GM12892 (cell line): ENCODE results near the gene IGLL1.
A peak's percentile ranks its signal among the peaks of the same experiment; 100 is the strongest.
"Not testable (repeated sequence)": the region's sequence is repeated elsewhere in the genome, so short reads cannot be mapped to it uniquely, and the experiment has no call there.

Experiments used
- DNase-seq: peaks from one replicate; pipeline ENCODE4 v3.0.0; 2011; ENCODE audit not compliant: insufficient read length
- FAIRE-seq: peaks from 2 replicates; lab custom pipeline; 2011; peaks lifted over from hg19 to GRCh38; lab: Jason Lieb, UNC
- POLR2A ChIP-seq: IDR thresholded peaks from 2 replicates; pipeline ENCODE4 v1.6.1; 2011; ENCODE audit warnings: low read depth, low read length, control low read depth
- POLR2AphosphoS5 ChIP-seq: IDR thresholded peaks from 2 replicates; pipeline ENCODE4 v1.6.1; 2011; ENCODE audit warnings: low read depth, low read length, control low read depth
- TAF1 ChIP-seq: IDR thresholded peaks from 2 replicates; pipeline ENCODE4 v1.6.1; 2011; ENCODE audit warnings: low read depth, mild to moderate bottlenecking, control low read depth, low read length, borderline replicate concordance

IGLL1 gene

DNA sequence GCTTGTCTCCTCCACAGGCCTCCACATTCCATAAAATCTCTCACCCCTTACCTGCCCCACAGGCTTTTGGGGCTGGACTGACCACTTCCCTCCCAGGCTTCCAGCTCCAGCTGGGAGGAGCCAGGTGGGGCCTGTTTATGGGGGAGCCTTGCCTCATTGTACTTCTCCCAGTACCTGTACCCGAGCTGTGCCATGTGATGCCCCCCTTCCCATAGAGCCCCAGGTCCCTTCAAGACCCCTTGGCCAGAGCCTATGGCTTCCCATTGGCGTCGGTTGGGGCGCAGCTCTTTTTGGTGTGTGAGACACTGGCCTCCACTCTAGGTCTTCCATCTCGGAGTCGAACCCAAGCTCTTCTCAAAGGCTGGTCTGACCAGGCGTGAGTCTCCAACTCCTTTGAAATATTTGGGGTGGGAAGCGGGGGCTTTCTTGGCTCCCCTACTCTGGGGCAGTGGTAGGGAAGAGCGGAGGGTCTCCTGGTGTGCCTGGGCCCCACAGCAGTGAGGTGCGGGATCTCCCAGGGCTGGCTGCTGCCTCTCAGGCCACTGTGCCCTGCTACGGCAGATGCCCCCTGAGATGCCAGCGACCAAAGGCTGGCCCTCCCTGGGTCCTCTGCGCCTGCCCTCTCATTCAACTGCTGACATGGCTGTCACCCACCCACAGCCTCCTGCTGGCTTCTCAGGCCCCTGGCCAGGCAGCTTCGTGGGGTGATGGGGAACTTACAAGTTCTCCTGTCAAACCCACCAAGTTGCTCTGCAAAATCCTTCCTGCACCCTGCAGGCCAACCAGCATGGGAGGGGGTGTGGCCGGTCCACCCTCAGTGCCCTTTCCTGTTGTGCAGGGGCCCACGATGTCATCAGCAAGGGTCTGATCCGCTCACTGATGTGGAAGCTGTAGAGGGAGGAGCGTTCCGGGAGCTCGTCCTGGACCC lies 26.4 kb upstream of the IGLL1 start:
- FAIRE-seq = no peak
- no peak for DNase-seq
- TF ChIP-seq POLR2AphosphoS5 = no peak
- no peak for TF ChIP-seq POLR2A
- no peak for TF ChIP-seq TAF1

DNA sequence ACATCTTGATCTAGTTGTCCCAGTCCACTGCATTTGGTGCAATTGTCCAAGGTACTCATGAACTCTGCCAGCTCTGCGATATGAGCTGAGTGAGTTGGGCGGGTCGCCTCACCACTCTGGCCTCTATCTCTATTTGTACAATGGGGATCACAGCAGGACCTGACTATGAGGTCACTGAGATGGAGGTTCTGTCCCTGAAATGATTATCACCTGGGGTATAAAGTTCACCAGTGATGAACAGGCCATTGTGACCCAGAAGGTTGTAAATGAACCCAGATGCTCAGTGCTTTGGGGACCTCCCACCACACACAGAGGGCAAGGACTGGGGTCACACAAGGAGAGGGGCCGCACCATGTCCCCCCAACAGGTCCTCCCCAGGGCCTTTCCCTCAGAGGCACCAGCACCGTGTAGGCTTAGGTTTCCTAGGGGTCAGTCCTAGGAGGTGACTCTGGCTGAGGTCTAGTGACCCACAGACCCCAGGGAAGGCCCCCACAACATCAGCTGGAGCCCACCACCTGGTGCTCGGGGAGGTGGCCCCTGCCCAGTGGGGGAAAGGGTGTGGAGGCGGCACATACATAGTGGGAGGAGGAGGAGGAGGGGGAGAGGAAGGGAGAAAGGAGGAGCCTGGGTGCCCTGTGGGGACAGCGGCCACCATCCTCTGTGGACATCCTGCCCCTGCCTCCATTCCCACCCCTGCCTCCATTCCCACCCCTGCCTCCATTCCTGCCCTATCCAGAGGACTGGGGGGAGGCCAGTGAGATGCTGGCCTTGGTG lies 25.0 kb upstream of the IGLL1 start:
- TF ChIP-seq POLR2AphosphoS5 (no peak), POLR2A (no peak), TAF1 (no peak)
- DNase-seq (no peak), FAIRE-seq (no peak)

DNA sequence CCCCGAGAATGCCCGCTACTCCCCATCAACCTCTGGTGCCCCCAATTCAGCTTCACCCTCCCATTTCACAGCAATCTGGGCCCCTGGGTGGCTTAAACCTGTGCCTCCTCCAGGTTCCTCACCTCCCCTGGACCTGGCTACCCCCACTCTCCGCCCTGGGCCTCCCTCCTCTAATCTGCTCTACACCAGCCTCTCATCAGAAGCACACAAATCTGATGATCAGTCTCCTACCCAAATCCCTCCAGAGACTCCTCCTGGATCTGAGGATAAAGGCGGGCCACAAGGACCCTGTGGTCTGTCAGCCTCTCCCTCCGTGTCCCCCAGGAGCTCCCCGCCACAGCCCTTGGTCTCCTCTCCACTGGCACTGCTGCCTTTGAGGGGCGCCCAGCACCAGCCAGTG lies 23.2 kb upstream of the IGLL1 start:
- no peak for TF ChIP-seq POLR2A
- no peak for TF ChIP-seq POLR2AphosphoS5
- TF ChIP-seq TAF1 = no peak
- no peak for FAIRE-seq

DNA sequence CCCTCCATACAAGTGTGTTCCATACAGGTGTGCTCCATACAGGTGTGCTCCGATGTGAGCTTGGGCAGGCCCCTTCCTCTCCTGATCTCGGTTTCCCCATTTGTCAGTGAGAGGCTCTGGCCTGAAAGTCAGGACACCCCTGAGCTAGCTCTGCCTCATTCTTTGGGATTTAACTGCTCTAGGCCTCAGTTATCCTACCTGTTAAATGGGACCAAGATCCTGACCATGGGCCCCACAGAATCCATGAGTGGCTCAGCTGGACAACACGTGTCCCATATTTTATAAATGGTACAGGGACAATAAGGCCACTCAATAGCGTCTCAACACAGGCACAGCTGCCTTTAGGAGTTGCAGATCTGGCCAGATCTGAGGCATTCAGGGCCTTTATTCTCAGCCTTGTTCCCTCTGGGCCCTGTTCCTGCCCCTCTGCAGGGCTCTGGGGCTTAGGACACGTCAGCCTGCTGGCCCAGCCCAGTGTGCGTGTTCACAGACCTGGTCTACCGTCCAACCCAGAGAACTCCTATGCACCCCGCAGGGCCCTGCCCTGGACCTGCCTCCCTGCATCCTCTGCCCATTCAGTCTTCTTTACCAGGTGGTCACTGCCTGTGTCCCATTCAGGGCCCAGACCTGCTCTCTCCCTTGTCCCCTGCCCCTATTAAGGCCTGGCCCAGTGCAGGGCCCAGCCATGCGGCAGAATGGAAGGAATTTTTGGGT lies 18.9 kb upstream of the IGLL1 start:
- FAIRE-seq = no peak
- no peak for DNase-seq
- TF ChIP-seq TAF1 = no peak
- no peak for TF ChIP-seq POLR2A
- no peak for TF ChIP-seq POLR2AphosphoS5

More for the DNA sequence above, 23.2 kb upstream of the IGLL1 start:
- no peak for DNase-seq

DNA sequence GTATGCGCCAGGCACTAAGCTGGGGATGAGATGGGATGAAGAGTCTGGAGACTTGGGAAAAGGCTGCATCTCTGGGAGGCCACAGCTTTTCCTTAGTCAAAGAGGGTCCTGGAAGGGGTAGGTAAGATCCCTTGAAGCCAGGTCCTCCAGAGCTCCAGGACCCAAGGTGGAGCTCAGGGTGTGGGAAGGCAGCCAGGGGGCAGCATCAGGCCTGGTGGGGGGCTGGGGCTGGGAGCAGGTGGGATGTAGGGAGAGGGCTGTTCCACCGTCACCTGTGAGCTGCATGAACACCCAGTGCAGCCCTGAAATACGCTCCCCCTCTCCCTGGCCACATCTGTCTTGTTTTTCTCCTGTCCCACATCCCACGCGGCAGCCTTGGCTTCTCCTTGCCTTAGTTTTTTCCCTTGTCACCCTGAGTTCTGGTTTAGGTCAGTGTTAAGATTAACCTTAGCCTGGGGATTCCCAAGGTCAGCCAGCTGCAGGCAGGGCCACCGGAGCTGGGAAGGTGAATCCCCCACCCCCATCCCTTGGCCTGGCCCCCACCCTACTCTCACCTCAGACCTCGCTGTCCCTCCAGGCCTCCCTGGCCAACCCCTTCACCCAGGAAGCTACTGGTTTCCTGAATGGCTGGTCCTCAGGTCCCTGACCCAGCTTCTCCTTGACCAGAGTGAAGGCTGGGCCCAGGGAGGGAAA lies 17.6 kb upstream of the IGLL1 start:
- peak; percentile 94 for FAIRE-seq
- not testable (repeated sequence) for DNase-seq

DNA sequence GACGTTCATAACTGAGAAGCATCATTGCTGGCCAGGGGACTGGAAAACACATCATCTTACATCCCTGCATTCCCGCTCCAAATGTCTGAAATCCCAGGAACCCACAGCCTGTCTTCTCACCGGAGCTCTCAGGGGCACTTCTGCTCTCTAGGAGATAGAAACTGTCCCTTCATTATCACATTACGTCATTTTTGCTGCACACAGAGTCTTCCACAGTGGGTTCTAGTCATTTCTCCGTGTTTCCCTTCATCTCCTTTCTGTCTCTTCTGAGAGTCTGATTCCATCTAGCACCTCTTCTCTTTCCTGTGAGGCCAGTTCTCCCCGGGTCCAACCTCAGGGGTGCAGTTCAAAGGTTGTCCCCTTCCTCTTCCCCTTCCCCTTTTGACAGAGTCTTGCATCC lies 15.8 kb upstream of the IGLL1 start:
- peak; percentile 36 for FAIRE-seq
- DNase-seq = not testable (repeated sequence)

DNA sequence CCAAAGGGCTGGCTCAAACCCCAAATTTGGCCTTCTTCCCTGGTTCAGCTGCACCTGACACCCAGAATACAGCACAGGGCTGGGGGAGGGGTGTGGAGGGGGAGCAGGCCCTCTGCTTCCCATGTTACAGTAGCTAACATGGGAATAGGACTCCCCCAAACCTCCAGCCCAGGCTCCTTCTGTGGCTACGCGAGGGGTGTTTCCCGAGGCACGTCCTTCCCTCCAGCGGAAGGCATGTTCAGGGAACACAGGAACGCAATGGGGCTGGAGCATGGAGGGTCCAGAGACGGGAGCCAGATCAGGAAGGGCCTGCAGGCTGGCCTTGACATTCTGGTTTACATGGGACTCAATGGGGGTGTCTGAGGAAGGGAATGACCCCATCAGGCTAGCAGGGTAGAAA lies 11.8 kb upstream of the IGLL1 start:
- FAIRE-seq = no peak
- TF ChIP-seq POLR2AphosphoS5 (no peak), TAF1 (no peak), POLR2A (no peak)
- DNase-seq = no peak

DNA sequence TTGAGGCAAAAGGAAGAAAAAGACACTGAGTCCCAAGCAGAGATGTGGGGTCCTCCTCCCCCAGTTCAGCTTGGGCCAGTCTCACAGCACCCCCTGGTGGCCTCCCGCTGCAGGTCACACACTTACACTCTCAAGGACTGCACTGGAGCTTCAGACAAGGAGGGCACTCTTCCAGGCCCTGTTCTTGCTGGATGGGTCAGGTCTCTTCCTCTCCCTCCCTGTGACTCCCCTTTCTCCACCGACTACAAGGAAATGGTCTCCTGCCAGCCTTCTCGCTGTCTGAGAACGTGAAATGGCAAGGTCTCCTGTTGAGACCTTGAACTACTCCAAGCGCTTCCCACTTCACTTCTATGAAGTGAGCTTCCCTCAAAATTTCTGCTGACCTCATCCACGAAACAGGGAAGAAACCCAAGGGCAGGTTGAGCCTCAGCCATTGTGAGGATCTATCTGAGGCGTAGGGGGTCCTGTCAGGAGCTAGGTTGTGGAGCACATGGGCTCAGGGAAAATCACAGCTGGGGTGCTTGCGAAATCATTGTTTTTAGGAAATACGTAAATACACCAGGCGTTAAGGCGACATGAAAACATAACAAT lies 11.2 kb upstream of the IGLL1 start:
- no peak for TF ChIP-seq TAF1
- no peak for TF ChIP-seq POLR2AphosphoS5
- no peak for TF ChIP-seq POLR2A
- DNase-seq (no peak), FAIRE-seq (peak; percentile 89)

DNA sequence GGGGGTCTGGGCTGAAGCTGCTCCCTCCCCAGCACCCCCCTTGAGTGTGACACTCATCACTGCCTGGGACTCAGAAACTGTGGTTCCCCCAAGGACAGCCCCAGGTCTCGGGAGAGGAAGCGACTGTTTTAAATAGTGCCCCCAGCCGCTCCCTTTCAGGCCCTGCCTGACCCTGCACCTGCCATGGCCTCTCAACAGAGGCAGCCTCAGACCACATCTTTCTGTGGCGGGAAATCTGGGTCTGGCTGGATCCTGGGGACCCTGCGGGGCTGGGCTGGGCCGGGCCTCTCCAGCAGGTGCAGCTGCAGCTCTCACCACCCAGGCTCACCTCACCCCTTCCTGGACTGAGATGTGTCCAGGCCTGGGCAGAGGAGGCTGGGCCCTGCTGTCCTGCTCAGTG lies 3.7 kb upstream of the IGLL1 start:
- no peak for TF ChIP-seq POLR2AphosphoS5
- TF ChIP-seq TAF1 = no peak
- no peak for TF ChIP-seq POLR2A
- FAIRE-seq (no peak), DNase-seq (no peak)

DNA sequence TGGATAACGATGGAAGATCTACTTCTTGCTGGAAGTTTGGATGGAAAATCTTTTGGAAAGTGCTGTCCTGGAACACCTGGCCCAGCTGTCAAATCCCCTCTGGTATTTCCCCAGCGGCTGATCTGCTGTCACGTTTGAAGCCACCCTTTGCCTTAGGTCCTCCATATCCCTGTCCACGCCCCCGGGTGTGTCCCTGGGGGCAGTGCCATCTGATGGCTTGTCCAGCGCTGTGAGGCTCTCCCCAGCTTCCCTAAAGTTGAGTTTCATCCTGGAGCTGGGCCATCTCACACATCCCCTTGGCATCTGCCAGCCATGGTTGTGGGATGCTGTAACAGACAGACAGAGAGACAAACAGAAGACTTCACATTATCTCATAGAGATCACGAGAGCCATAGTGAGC lies 3.1 kb upstream of the IGLL1 start:
- FAIRE-seq = no peak
- DNase-seq = no peak

DNA sequence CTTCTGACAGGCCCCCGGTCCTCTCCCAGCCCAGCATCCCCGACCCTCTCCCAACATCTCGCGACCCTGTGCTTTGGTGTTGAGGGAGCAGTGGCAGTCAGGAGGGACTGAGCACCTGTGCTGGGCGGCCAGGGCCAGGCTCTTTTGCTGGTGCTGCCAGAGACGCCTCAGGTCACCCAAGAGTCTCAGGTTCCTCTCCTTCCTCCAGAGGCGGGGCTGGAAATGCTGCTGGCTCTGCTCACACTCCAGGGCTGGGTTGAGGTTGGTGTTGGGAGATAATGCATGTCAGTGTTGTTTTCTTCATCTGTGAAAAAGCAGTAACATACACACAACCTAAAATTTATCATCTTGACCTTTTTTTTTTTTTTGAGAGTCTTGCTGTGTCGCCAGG lies 1.2 kb upstream of the IGLL1 start:
- TF ChIP-seq TAF1 (no peak), POLR2A (no peak), POLR2AphosphoS5 (no peak)
- DNase-seq (no peak), FAIRE-seq (no peak)

More for the DNA sequence above, 3.1 kb upstream of the IGLL1 start:
- no peak for TF ChIP-seq POLR2AphosphoS5
- no peak for TF ChIP-seq POLR2A
- TF ChIP-seq TAF1 = no peak
